DND-41 (cell line): ENCODE data around the gene MOV10L1.

Experiments used
- CTCF ChIP-seq: IDR thresholded peaks from 2 replicates; pipeline ENCODE4 v1.5.1; 2012; ENCODE audit warnings: borderline replicate concordance, low read length, moderate library complexity, mild to moderate bottlenecking; ENCODE audit not compliant: poor library complexity, severe bottlenecking; ENCODE audit errors: extremely low read depth
- EZH2 ChIP-seq: IDR thresholded peaks from 3 replicates; pipeline ENCODE4 v1.6.1; 2012; ENCODE audit warnings: borderline replicate concordance, low read depth, mild to moderate bottlenecking, moderate library complexity, low read length, inconsistent platforms; ENCODE audit not compliant: severe bottlenecking

GRCh38 chr22:50186761-50187523 lies 97.1 kb downstream of the MOV10L1 start:
- no peak for TF ChIP-seq CTCF
- TF ChIP-seq EZH2 = no peak
